ENCODE measurements around the gene TLE1.

DNA sequence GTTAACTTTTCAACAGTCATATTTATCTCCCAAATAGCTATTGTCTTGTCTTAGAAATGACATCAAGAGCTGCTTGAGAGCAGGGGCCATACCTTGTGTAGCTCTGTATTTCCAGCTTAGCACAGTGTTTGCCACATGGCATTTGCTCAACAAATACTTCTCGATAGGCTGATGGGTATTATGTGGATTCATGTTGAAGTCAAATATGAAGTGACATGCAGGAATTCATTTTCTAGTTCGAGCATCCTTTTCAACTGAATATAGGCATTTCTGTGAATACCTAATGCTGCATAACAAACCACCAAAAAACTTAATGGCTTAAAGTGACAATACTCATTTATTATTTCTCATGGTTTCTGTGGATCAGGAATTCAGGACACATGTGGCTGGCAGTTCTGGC is 125.6 kb downstream of the TLE1 start:
- TF ChIP-seq, protein P1, sequence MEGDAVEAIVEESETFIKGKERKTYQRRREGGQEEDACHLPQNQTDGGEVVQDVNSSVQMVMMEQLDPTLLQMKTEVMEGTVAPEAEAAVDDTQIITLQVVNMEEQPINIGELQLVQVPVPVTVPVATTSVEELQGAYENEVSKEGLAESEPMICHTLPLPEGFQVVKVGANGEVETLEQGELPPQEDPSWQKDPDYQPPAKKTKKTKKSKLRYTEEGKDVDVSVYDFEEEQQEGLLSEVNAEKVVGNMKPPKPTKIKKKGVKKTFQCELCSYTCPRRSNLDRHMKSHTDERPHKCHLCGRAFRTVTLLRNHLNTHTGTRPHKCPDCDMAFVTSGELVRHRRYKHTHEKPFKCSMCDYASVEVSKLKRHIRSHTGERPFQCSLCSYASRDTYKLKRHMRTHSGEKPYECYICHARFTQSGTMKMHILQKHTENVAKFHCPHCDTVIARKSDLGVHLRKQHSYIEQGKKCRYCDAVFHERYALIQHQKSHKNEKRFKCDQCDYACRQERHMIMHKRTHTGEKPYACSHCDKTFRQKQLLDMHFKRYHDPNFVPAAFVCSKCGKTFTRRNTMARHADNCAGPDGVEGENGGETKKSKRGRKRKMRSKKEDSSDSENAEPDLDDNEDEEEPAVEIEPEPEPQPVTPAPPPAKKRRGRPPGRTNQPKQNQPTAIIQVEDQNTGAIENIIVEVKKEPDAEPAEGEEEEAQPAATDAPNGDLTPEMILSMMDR (IDR thresholded peaks at IDR 0.05): no peak
- no peak for TF ChIP-seq EP300 (IDR thresholded peaks at IDR 0.05; ENCODE audit: low read depth)

Data from transverse colon (tissue), 3 donors.